GM23338 (cell line): ENCODE data around the gene MTCL3.

Source experiments
- ATAC-seq: fragments of 200-7000 bp; cut with Tn5 transposase; 3 replicates; pipeline ENCODE4 v1.9.1; 2020
- DNase-seq: peaks from one replicate; pipeline ENCODE4 v3.0.0-alpha.2; 2015; ENCODE audit warnings: low spot score
- H2AFZ ChIP-seq: fragments of 200-600 bp; sonication (generic); 2 replicates; pipeline ENCODE4 v1.8.0; 2016; ENCODE audit warnings: antibody characterized with exemption, mild to moderate bottlenecking, moderate library complexity
- H3F3A ChIP-seq: fragments of 200-600 bp; sonication (generic); replicated peaks from 2 replicates; pipeline ENCODE4 v1.8.0; 2017; ENCODE audit warnings: antibody characterized with exemption, mixed run types, low read depth
- H3K27ac ChIP-seq: fragments of 200-600 bp; sonication (generic); 2 replicates; pipeline ENCODE4 v1.6.1; 2016; ENCODE audit warnings: low read depth
- H3K27me3 ChIP-seq: fragments of 200-600 bp; sonication (generic); 2 replicates; pipeline ENCODE4 v1.8.0; 2016; ENCODE audit warnings: mild to moderate bottlenecking, mixed run types, moderate library complexity; ENCODE audit not compliant: insufficient read depth
- H3K36me3 ChIP-seq: fragments of 200-600 bp; sonication (generic); 2 replicates; pipeline ENCODE4 v1.8.0; 2016; ENCODE audit warnings: mild to moderate bottlenecking; ENCODE audit not compliant: insufficient read depth
- H3K4me1 ChIP-seq: fragments of 200-600 bp; sonication (generic); 2 replicates; pipeline ENCODE4 v1.8.0; 2016; ENCODE audit warnings: mild to moderate bottlenecking, moderate library complexity; ENCODE audit not compliant: insufficient read depth
- H3K4me2 ChIP-seq: fragments of 200-600 bp; sonication (generic); 2 replicates; pipeline ENCODE4 v1.7.1; 2017; ENCODE audit warnings: mixed run types
- H3K4me3 ChIP-seq: fragments of 200-600 bp; sonication (generic); 2 replicates; pipeline ENCODE4 v1.6.1; 2016; ENCODE audit warnings: mixed run types
- H3K79me2 ChIP-seq: fragments of 200-600 bp; sonication (generic); replicated peaks from 2 replicates; pipeline ENCODE4 v1.8.0; 2017; ENCODE audit warnings: mild to moderate bottlenecking; ENCODE audit not compliant: insufficient read depth
- H3K9me2 ChIP-seq: fragments of 200-600 bp; sonication (generic); 2 replicates; pipeline ENCODE4 v1.8.0; 2017; ENCODE audit not compliant: insufficient read depth
- H4K20me1 ChIP-seq: fragments of 200-600 bp; sonication (generic); replicated peaks from 2 replicates; pipeline ENCODE4 v1.8.0; 2017; ENCODE audit warnings: mild to moderate bottlenecking; ENCODE audit not compliant: insufficient read depth
- H3K27ac Mint-ChIP-seq: 2 replicates; pipeline ENCODE4 v1.8.0; 2020; ENCODE audit warnings: inconsistent platforms, mild to moderate bottlenecking, moderate library complexity, mixed read lengths
- H3K27me3 Mint-ChIP-seq: 3 replicates; pipeline ENCODE4 v1.8.0; 2022; ENCODE audit warnings: low read depth, mild to moderate bottlenecking, moderate library complexity, mixed read lengths, inconsistent platforms; ENCODE audit not compliant: insufficient read depth, poor library complexity
- H3K36me3 Mint-ChIP-seq: 3 replicates; pipeline ENCODE4 v1.8.0; 2021; ENCODE audit warnings: low read depth, mild to moderate bottlenecking, inconsistent platforms, moderate library complexity, mixed read lengths
- H3K4me1 Mint-ChIP-seq: 3 replicates; pipeline ENCODE4 v1.8.0; 2020; ENCODE audit warnings: mild to moderate bottlenecking, inconsistent platforms, mixed read lengths
- H3K4me3 Mint-ChIP-seq: 3 replicates; pipeline ENCODE4 v1.8.0; 2021; ENCODE audit warnings: moderate library complexity, mild to moderate bottlenecking, inconsistent platforms, mixed read lengths
- H3K9me3 Mint-ChIP-seq: 3 replicates; pipeline ENCODE4 v1.8.0; 2020; ENCODE audit warnings: moderate library complexity, mild to moderate bottlenecking, inconsistent platforms, mixed read lengths
- CREB1 ChIP-seq: fragments of 250-450 bp; sonication (Bioruptor Pico); IDR thresholded peaks from 2 replicates; pipeline ENCODE4 v1.5.0; 2020; ENCODE audit warnings: low read depth, mild to moderate bottlenecking, moderate library complexity
- CTCF ChIP-seq, 2 experiments: fragments of 200-600 bp in 1 of 2; sonication (generic) in 1 of 2; conservative IDR thresholded peaks; 2 replicates each; pipeline versions ENCODE4 v1.5.1 to v1.6.1; 2016 to 2017; ENCODE audit warnings: antibody characterized with exemption in 2 of 2, low read depth in 2 of 2, mild to moderate bottlenecking in 2 of 2, moderate library complexity in 1 of 2
- ETS1 ChIP-seq: IDR thresholded peaks from 2 replicates; pipeline ENCODE4 v1.6.1; 2016; ENCODE audit warnings: antibody characterized with exemption
- EZH2 ChIP-seq: fragments of 200-600 bp; sonication (generic); IDR thresholded peaks from one replicate; pipeline ENCODE4 v1.8.0; 2017; ENCODE audit warnings: antibody characterized with exemption, mild to moderate bottlenecking, low read depth; ENCODE audit not compliant: unreplicated experiment
- EZH2phosphoT487 ChIP-seq: fragments of 200-600 bp; sonication (generic); IDR thresholded peaks from one replicate; pipeline ENCODE4 v1.8.1; 2018; ENCODE audit warnings: antibody characterized with exemption; ENCODE audit not compliant: unreplicated experiment
- JUNB ChIP-seq: IDR thresholded peaks from one replicate; pipeline ENCODE4 v1.6.1; 2016; ENCODE audit warnings: antibody characterized with exemption; ENCODE audit not compliant: unreplicated experiment
- POLR2AphosphoS5 ChIP-seq: IDR thresholded peaks from 2 replicates; pipeline ENCODE4 v1.6.1; 2016; ENCODE audit warnings: antibody characterized with exemption, low read depth
- STAT1 ChIP-seq: IDR thresholded peaks from one replicate; pipeline ENCODE4 v1.6.1; 2016; ENCODE audit warnings: antibody characterized with exemption; ENCODE audit not compliant: unreplicated experiment
- ZNF114 ChIP-seq: fragments of 250-450 bp; sonication (Bioruptor Pico); IDR thresholded peaks from 2 replicates; pipeline ENCODE4 v1.5.0; 2020; ENCODE audit warnings: mild to moderate bottlenecking, moderate library complexity
- ZNF331 ChIP-seq: fragments of 250-450 bp; sonication (Bioruptor Pico); IDR thresholded peaks from 2 replicates; pipeline ENCODE4 v1.5.0; 2020; ENCODE audit warnings: low read depth, mild to moderate bottlenecking, moderate library complexity
- ZNF462 ChIP-seq: fragments of 250-450 bp; sonication (Bioruptor Pico); IDR thresholded peaks from 2 replicates; pipeline ENCODE4 v1.5.0; 2020; ENCODE audit warnings: mild to moderate bottlenecking, moderate library complexity
- TF ChIP-seq, protein P1 (sequence below): IDR thresholded peaks from one replicate; pipeline ENCODE4 v1.6.1; 2018; ENCODE audit warnings: antibody characterized with exemption; ENCODE audit not compliant: unreplicated experiment

MTCL3 gene

GRCh38 chr6:127533011-127533410, 13.9 kb upstream of the MTCL3 start:
- Mint-ChIP-seq H3K4me1 (no peaks in the 10 kb centered on the region), H3K27me3 (peaks cover 4% of the 10 kb centered on the region), H3K27ac (no peak overlapping the region), H3K36me3 (no peaks in the 10 kb centered on the region), H3K4me3 (no peak overlapping the region), H3K9me3 (no peaks in the 10 kb centered on the region)
- TF ChIP-seq EZH2 (no peak), CREB1 (no peak), CTCF (conservative IDR thresholded peaks at IDR 0.05; ENCODE audit: low read depth in 2 of 2) (no peak), EZH2phosphoT487 (no peak), ZNF114 (CRISPR knock-in tag) (no peak), POLR2AphosphoS5 (no peak), JUNB (no peak), STAT1 (no peak), ETS1 (no peak), ZNF331 (no peak), ZNF462 (CRISPR knock-in tag) (no peak)
- TF ChIP-seq, protein P1, sequence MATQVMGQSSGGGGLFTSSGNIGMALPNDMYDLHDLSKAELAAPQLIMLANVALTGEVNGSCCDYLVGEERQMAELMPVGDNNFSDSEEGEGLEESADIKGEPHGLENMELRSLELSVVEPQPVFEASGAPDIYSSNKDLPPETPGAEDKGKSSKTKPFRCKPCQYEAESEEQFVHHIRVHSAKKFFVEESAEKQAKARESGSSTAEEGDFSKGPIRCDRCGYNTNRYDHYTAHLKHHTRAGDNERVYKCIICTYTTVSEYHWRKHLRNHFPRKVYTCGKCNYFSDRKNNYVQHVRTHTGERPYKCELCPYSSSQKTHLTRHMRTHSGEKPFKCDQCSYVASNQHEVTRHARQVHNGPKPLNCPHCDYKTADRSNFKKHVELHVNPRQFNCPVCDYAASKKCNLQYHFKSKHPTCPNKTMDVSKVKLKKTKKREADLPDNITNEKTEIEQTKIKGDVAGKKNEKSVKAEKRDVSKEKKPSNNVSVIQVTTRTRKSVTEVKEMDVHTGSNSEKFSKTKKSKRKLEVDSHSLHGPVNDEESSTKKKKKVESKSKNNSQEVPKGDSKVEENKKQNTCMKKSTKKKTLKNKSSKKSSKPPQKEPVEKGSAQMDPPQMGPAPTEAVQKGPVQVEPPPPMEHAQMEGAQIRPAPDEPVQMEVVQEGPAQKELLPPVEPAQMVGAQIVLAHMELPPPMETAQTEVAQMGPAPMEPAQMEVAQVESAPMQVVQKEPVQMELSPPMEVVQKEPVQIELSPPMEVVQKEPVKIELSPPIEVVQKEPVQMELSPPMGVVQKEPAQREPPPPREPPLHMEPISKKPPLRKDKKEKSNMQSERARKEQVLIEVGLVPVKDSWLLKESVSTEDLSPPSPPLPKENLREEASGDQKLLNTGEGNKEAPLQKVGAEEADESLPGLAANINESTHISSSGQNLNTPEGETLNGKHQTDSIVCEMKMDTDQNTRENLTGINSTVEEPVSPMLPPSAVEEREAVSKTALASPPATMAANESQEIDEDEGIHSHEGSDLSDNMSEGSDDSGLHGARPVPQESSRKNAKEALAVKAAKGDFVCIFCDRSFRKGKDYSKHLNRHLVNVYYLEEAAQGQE: no peak
- H3K27ac ChIP-seq: no peak overlapping the region
- no peaks in the 10 kb centered on the region for H3K27me3 ChIP-seq
- no peak for DNase-seq
- no peaks in the 10 kb centered on the region for H4K20me1 ChIP-seq
- no peak overlapping the region for H3K4me2 ChIP-seq
- 0 out of 2 replicates have a peak, but pooled peaks cover 2% of the 10 kb centered on the region for H3K9me2 ChIP-seq
- H3K4me3 ChIP-seq: no peak overlapping the region
- H3K79me2 ChIP-seq: no peaks in the 10 kb centered on the region
- H2AFZ ChIP-seq: no peak overlapping the region
- H3K36me3 ChIP-seq: no peaks in the 10 kb centered on the region
- no peaks in the 10 kb centered on the region for H3F3A ChIP-seq
- no peaks in the 10 kb centered on the region for H3K4me1 ChIP-seq
- ATAC-seq: no peak
